Activated CD4-positive, alpha-beta memory T cell treated with anti-CD3 and anti-CD28 coated beads, Interleukin-2, amount 10 ng/mL, durations not matched to agents 7 days and 5 days (primary cell): ENCODE data around the gene NACC2. TPM values are rescaled to one million over a fixed set of nuclear protein-coding genes. Genes with fewer than 3 reads are reported as not detected.

Experiments
- CTCF ChIA-PET: fragments of 350-600 bp; sonication (Branson Sonifier 250); formaldehyde crosslinking; loops from one replicate; lab custom pipeline; 2021; ENCODE audit warnings: antibody characterized with exemption, inconsistent platforms; lab: Charles Lee
- POLR2A ChIA-PET: fragments of 350-600 bp; sonication (Branson Sonifier 250); formaldehyde crosslinking; loops from one replicate; lab custom pipeline; 2021; ENCODE audit warnings: antibody characterized with exemption; lab: Charles Lee
- DNase-seq: peaks from one replicate; pipeline ENCODE4 v3.0.0-alpha.2; 2020
- H3K27ac Mint-ChIP-seq: one replicate; pipeline ENCODE4 v1.8.0; 2021; ENCODE audit warnings: mild to moderate bottlenecking, mixed read lengths
- H3K27me3 Mint-ChIP-seq: one replicate; pipeline ENCODE4 v1.8.0; 2021; ENCODE audit warnings: mixed read lengths
- H3K36me3 Mint-ChIP-seq: one replicate; pipeline ENCODE4 v1.8.0; 2021; ENCODE audit warnings: low read depth, mixed read lengths
- H3K4me1 Mint-ChIP-seq: one replicate; pipeline ENCODE4 v1.8.0; 2021; ENCODE audit warnings: mixed read lengths
- H3K4me3 Mint-ChIP-seq: one replicate; pipeline ENCODE4 v1.8.0; 2021; ENCODE audit warnings: mild to moderate bottlenecking, mixed read lengths
- H3K9me3 Mint-ChIP-seq: one replicate; pipeline ENCODE4 v1.8.0; 2021; ENCODE audit warnings: mixed read lengths
- total RNA-seq, 2 experiments: library from RNA; stranded (reverse); gene quantifications; one replicate each; pipeline ENCODE4 v1.2.3, GENCODE V29; 2021

The NACC2 gene
- total RNA-seq, 2 experiments from 2014 or later: 8.1 to 8.7 TPM

DNA sequence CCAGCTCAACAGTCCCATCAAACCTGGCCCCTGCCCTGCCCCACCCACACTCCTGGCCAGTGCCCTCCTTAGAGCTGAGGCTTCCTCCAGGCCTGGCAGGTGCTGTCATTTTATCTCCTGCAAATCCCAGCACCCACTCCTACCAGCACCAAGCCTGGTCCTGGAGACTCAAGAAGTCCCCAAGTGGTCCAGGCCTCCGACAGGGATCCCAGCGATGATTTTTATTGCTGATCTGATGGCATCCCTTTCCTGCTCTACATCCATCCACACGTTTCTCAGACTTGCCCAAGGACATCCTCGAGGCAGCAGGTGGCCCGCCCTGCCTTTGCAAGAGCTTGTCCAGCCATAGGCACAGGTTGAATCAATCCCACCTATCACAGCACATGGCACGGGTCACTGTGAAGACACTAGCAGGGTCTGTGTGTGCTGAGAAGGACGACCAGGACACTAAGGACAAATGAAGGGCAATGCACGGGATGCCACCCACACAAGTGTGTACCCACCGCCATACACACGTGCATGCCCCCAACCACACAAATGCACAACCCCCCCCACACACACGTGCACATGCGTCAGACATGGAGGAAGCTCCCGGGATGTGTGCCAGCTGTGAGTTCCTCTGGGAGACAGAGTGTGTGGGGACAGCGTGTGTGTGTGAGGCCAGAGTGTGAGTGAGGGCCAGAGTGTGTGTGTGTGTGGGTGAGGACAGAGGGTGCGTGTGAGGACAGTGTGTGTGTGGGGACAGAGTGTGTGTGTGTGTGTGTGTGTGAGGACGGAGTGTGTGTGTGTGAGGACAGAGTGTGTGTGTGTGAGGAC is 71.5 kb downstream of the NACC2 start:
- no peaks in the 10 kb centered on the region for H3K27me3 Mint-ChIP-seq
- POLR2A ChIA-PET: no interaction called here
- H3K4me1 Mint-ChIP-seq: no peaks in the 10 kb centered on the region
- no peak overlapping the region for H3K4me3 Mint-ChIP-seq
- H3K27ac Mint-ChIP-seq: no peak overlapping the region
- CTCF ChIA-PET: no interaction called here
- no peak for DNase-seq
- H3K9me3 Mint-ChIP-seq: no peaks in the 10 kb centered on the region
- H3K36me3 Mint-ChIP-seq: peaks cover 3% of the 10 kb centered on the region

DNA sequence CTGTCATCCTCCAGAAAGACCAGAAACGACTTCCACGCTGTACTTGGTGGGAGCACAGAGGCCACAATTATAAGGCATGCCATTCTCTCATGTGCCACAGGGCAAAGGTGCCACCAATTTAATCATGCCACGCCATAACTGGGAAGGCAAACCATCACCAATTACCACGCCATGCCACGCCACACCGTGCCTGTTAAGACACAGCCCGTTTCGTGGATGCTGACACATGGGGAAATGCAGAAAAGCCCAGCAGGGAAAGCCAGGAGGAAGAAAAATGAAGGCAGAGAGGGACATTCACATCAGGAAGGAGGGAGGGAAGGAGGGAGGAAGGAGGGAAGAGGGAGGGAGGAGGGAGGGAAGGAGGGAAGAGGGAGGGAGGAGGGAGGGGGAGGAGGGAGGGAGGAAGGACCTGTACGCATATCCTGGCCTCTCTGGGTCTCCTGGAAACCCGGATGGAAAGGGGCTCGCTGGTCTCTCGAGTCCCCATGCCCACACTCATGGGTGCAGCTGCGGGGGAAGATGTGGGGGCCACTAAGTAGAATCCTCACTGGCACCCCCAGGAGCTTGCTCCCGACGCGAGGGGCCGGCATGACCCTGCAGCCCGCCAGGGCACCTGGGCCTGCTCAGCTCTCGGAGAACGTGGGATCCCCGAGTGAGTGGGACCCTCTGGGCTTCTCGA is 72.2 kb downstream of the NACC2 start:
- POLR2A ChIA-PET: no interaction called here
- Mint-ChIP-seq H3K27ac (no peak overlapping the region), H3K36me3 (peaks cover 3% of the 10 kb centered on the region), H3K9me3 (no peaks in the 10 kb centered on the region), H3K4me3 (no peak overlapping the region), H3K4me1 (no peaks in the 10 kb centered on the region), H3K27me3 (no peaks in the 10 kb centered on the region)
- no peak for DNase-seq
- CTCF ChIA-PET: no interaction called here

DNA sequence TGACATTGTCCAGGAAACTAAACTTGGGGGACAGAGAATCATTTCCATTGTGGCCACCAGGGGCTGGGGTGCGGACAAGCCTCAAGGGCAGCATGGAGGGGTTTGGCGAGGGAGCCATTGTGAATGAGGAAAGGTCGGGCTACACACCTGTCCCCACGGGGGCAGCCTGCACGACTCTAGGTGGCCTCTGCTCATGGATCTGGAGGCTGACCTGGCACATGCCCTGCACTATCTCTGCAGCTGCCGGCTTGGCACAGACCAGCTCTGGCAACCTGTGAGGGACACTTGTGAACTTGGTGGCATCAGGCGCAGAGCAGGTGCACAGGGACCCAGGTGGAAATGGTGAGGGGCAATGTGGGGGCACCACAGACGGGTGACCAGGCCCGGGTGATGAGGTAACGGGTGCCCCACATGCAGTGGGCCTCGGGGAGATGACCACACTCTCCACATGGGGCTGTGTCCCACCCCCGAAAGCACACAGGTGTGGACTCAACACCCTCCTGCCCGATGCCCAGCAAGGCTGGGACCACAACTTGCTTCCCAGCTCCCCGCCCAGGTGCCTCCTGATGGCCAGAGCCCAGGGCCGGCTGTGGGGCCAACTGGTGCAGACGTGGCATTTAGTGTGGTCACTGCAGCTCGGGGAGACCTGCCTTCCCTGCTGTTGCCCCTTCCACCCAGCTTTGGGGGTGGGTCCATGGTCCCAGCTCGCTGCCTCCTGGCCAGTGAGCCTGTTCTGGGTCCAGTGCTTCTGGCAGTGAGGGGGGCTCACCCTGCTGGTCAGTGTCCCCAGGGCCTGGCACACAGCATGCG is 73.0 kb downstream of the NACC2 start:
- Mint-ChIP-seq H3K9me3 (no peaks in the 10 kb centered on the region), H3K36me3 (no peaks in the 10 kb centered on the region), H3K4me3 (no peak overlapping the region), H3K4me1 (no peaks in the 10 kb centered on the region), H3K27me3 (no peaks in the 10 kb centered on the region), H3K27ac (no peak overlapping the region)
- no peak for DNase-seq
- POLR2A ChIA-PET: no interaction called here
- CTCF ChIA-PET: no interaction called here

DNA sequence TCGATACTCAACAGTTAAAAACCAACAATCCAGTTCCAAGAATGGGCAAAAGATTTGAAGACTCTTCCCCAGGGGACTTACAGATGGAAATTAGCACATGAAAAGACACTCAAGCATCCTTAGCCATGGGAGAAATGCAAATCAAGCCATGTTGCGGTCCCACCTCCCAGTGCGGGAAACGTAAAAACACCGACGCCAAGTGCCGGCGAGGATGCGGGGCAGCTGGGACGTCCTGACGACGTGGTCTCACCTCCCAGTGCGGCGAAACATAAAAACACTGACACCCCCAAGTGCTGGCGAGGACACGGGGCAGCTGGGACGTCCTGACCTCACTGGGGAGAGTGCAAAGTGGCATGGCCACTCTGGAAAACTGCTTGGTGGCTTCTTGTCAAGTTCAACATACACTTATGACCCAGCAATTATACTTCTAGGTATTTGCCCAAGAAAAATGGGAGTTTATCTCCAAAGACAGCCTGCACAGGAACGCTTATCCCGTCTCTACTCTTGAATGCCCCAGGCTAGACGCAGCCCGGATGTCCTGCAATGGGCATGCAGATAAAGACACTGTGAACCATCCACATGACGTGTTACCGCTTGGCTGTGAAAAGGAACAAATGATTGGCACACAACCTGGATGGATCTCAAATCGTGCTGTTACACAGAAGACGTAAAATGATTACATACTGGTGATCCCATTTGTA is 73.8 kb downstream of the NACC2 start:
- Mint-ChIP-seq H3K4me3 (no peak overlapping the region), H3K4me1 (no peaks in the 10 kb centered on the region), H3K9me3 (no peaks in the 10 kb centered on the region), H3K27ac (no peak overlapping the region), H3K36me3 (no peaks in the 10 kb centered on the region), H3K27me3 (no peaks in the 10 kb centered on the region)
- POLR2A ChIA-PET: no interaction called here
- CTCF ChIA-PET: no interaction called here
- DNase-seq: no peak

DNA sequence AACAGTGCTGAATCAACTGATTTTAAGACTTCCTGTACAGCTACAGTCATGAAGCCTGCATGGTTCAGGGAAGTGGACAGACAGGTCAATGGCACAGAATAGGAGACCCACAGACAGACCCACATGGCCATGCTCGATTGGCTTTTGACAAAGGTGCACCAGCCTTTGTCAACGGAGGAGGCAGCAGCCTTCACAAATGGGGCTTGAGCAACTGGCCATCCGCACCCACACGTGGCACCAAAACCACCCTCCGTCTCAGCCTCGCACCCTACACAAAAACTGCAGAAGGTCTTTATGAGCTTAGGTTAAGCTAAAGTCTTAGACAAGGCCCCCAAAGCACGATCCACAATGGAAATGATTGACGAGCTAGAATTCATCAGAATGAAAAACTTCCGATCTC is 74.4 kb downstream of the NACC2 start:
- POLR2A ChIA-PET: no interaction called here
- Mint-ChIP-seq H3K27ac (no peak overlapping the region), H3K4me3 (no peak overlapping the region), H3K9me3 (no peaks in the 10 kb centered on the region), H3K36me3 (no peaks in the 10 kb centered on the region), H3K27me3 (no peaks in the 10 kb centered on the region), H3K4me1 (no peaks in the 10 kb centered on the region)
- no peak for DNase-seq
- CTCF ChIA-PET: no interaction called here

DNA sequence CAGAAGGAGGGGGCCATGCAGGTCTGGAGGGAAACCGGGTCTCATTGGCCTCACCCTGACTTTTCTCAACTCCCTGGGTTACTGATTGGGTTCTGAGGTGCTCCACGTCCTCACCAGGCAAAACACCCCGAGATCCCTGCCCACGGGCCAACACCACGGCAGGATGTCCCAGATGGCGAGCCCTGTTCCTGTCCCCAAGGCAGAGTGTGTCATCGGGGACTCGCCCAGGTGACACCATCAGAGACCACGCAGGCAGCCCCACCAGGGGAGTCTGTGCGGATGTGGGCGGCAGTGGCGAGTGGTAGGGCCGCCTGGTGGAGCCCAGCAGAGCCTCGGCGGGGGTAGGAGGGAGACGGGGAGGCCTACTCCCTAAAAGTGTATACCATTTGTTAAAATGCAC is 74.9 kb downstream of the NACC2 start:
- H3K27ac Mint-ChIP-seq: no peak overlapping the region
- H3K4me1 Mint-ChIP-seq: no peaks in the 10 kb centered on the region
- ChIA-PET POLR2A (no interaction called here), CTCF (no interaction called here)
- no peaks in the 10 kb centered on the region for H3K9me3 Mint-ChIP-seq
- no peak for DNase-seq
- H3K36me3 Mint-ChIP-seq: no peaks in the 10 kb centered on the region
- H3K4me3 Mint-ChIP-seq: no peak overlapping the region
- no peaks in the 10 kb centered on the region for H3K27me3 Mint-ChIP-seq

DNA sequence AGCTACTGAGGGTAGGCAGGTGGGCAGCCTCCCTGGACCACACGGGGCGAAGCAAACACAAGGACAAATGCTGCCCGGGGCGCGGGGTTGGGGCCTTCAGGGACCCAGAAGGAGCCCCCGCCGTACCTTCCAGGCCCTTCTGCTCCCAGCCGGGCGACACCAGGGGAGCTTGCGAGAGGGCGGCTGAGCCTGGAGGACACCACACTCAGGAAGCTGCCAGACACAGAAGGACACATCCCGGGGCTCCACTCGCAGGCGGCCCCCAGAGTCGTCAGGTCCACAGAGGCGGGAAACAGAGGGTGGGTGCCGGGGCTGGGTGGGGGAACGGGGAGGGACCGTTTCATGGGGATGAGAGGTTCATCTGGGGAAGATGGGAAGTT is 75.4 kb downstream of the NACC2 start:
- no peaks in the 10 kb centered on the region for H3K36me3 Mint-ChIP-seq

DNA sequence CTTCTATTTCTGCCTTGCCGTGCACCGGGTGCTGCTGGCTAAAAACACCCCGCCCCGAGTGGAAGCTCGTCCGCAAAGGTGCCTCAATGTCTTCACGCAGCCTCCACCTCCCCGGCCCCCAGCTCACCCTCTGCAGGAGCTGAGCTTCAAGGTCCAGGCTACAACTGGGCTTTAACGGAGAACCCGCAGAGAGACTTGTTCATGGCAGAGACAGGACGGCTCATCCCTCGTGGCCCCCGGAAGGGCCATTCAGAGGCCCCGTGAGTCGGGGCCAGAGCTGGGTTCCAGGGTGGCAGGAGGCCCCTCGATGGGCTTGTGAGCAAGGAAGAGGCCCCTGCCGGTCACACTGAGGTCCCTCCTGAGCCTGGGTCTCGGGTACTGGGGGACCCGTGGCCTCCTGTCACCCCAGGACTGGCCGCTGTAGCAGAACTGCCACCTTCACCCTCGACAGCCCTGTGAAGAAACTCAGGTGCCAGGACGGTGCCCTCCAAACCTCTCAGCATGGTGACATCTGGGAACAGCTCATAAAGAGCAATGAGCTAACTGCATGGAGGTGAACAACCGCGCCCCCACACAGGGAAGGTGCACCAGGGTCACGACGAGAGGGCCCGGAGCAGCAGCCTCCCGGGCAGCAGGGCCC is 75.9 kb downstream of the NACC2 start:
- no peaks in the 10 kb centered on the region for H3K27me3 Mint-ChIP-seq
- H3K4me1 Mint-ChIP-seq: no peaks in the 10 kb centered on the region
- CTCF ChIA-PET: no interaction called here
- no peak overlapping the region for H3K27ac Mint-ChIP-seq
- DNase-seq: no peak
- no peaks in the 10 kb centered on the region for H3K36me3 Mint-ChIP-seq
- no peak overlapping the region for H3K4me3 Mint-ChIP-seq
- H3K9me3 Mint-ChIP-seq: no peaks in the 10 kb centered on the region
- POLR2A ChIA-PET: no interaction called here

More for the DNA sequence above, 75.4 kb downstream of the NACC2 start:
- no peak overlapping the region for H3K27ac Mint-ChIP-seq
- H3K4me3 Mint-ChIP-seq: no peak overlapping the region
- POLR2A ChIA-PET: no interaction called here
- DNase-seq: no peak
- no peaks in the 10 kb centered on the region for H3K27me3 Mint-ChIP-seq
- H3K4me1 Mint-ChIP-seq: no peaks in the 10 kb centered on the region
- H3K9me3 Mint-ChIP-seq: no peaks in the 10 kb centered on the region
- CTCF ChIA-PET: no interaction called here

DNA sequence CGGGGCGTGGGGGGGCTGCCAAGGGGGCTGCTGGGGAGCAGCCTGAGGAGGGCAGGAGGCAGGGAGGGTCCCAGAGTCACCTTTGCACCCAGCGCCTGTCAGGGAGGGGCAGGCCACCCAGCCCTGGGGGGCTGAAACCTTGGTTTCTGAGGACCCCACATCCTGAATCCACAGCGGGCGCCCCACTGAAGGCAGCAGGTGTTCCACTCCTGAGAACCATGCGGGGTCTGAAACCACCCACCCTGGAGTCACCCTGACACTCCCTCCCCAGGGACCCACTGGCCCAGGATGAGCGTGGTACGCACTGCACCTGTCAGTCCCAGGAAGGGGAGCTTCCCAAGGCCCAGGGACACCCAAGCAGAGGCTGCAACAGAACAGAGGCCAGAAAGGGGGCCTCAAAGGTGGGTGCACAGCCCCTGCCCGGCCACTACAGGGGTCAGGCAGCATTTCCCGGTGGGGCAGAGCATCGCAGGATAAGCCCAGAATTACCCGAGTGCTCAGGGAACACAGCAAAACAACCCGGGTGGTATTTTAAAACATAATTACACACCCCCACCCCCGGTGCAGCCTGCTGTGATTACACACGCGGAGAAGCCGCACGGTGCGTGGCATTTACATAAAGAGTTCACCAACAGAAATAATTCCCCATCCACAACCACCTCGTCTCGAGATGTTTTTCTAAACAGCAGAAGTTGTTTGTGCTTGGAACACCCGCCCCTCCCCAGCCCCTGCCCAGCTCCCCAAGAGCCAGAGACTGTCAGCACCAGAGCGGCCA is 76.6 kb downstream of the NACC2 start:
- Mint-ChIP-seq H3K36me3 (no peaks in the 10 kb centered on the region), H3K27me3 (no peaks in the 10 kb centered on the region), H3K4me1 (no peaks in the 10 kb centered on the region), H3K4me3 (no peak overlapping the region), H3K9me3 (no peaks in the 10 kb centered on the region), H3K27ac (no peak overlapping the region)
- CTCF ChIA-PET: no interaction called here
- DNase-seq: no peak
- POLR2A ChIA-PET: no interaction called here

DNA sequence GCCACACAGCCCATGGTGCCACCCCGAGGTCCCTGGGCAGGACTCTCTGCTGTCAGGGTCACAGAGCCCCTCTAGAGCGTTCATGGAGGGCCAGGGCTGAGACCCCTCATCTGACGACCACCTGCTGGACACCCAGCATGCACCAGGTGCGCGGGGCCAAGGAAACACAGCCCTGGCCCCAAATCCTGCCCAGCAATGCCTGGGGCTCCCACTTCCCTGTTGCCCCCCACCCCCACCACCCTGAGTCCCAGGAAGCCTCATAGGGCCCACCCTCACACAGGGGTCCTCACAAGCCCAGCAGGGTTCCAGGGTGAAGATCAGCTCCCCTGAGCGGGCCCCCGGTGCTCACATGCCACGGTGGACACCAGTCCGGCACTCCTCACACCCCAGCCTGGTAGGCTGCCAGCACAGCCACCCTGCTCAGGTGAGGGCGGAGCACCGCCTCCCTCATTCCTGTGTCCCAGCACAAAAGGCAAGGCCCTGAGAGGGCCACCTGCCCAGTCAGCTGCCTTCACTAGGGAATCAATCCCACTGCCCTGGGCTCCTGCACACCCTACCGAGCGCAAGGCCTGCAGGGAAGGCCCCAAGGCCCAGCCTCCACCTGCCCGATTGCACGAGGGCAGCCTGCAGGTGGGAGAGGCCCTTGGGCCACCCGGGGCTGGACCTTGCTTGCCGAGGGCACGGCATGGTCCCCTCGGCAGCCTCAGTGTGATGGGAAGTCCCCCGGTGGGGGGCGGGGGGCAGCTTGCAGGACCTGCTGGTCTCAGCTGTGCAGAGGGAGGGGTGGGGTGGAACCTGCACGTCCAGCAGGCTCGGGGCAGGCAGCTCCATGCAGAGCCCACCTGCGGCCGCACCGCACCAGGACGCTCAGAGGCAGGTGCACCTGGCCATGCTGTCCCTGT is 77.5 kb downstream of the NACC2 start:
- Mint-ChIP-seq H3K27me3 (no peaks in the 10 kb centered on the region), H3K27ac (no peak overlapping the region), H3K4me3 (no peak overlapping the region), H3K9me3 (no peaks in the 10 kb centered on the region), H3K4me1 (no peaks in the 10 kb centered on the region), H3K36me3 (no peaks in the 10 kb centered on the region)
- ChIA-PET CTCF (no interaction called here), POLR2A (no interaction called here)
- DNase-seq: no peak

DNA sequence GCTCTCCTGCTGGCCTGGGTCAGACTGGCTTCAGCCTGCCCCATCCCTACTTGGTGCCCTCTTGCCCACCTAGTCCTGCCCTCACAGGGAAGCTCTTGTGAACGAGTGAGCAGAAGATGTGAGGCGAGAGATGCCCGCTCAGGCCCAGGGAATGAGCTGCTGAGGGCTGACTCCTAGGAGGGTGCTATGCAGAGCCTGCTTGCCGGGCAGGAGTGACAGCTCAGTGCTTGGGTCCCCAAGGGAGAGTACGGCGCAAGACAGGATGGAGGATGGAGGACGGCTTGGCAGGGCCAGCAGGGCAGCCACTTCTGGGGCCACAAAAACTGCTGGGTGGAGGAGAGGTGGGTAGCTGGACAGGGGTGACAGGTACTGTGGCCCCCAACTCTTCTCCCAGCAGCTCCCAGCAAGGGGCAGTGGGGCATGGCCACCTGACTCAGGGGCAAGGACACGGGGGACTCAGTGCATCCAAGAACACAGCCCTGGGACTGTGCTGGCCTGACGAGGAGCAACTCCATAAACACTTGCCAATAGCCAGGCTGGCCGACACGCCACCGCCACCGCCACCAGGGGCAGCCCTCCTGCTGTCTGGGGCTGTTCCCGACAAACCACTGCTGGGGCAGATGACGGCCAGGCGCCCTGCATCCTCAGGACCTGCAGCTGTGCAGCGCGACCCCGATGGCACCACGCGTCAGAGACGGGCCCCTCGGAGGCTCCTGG is 78.4 kb downstream of the NACC2 start:
- Mint-ChIP-seq H3K27ac (no peak overlapping the region), H3K4me1 (no peaks in the 10 kb centered on the region), H3K27me3 (no peaks in the 10 kb centered on the region), H3K36me3 (no peaks in the 10 kb centered on the region), H3K9me3 (no peaks in the 10 kb centered on the region), H3K4me3 (no peak overlapping the region)
- ChIA-PET POLR2A (no interaction called here), CTCF (no interaction called here)
- no peak for DNase-seq
